AG04450 (cell line): ENCODE measurements around the gene NT5C2. TPM values are rescaled to one million over a fixed set of nuclear protein-coding genes. Genes with fewer than 3 reads are reported as not detected.
"Not testable (repeated sequence)": the region's sequence is repeated elsewhere in the genome, so short reads cannot be mapped to it uniquely, and the experiment has no call there.

Experiments used
- CTCF ChIA-PET: fragments of 300-600, 350-600 bp; formaldehyde crosslinking; extraction: SDS; loops from one replicate; lab custom pipeline; 2022; ENCODE audit warnings: antibody characterized with exemption, inconsistent platforms; lab: Charles Lee
- POLR2A ChIA-PET: fragments of 350-600 bp; formaldehyde crosslinking; extraction: SDS; loops from one replicate; lab custom pipeline; 2021; ENCODE audit warnings: antibody characterized with exemption, inconsistent platforms; lab: Yijun Ruan, JAX
- DNase-seq: peaks from one replicate; pipeline ENCODE4 v3.0.0-alpha.2; 2011; ENCODE audit warnings: low read depth, low spot score
- H3K27ac ChIP-seq: one replicate; pipeline ENCODE4 v1.5.1; 2012; ENCODE audit warnings: low read depth, low read length, control low read depth
- H3K27me3 ChIP-seq: one replicate; pipeline ENCODE4 v1.6.0; 2012; ENCODE audit warnings: low read length; ENCODE audit not compliant: control insufficient read depth, insufficient read depth
- H3K4me3 ChIP-seq: 2 replicates; pipeline ENCODE4 v1.5.1; 2011; ENCODE audit warnings: mild to moderate bottlenecking, low read depth, low read length, control low read depth
- H3K9me3 ChIP-seq: 2 replicates; pipeline ENCODE4 v1.5.1; 2012; ENCODE audit warnings: low read length; ENCODE audit not compliant: control insufficient read depth, insufficient read depth
- polyA plus RNA-seq: library from polyadenylated mRNA; depleted of rRNA; stranded (reverse); fragments of >200 nt; gene quantifications from 2 replicates; pipeline ENCODE4 v1.2.3, GENCODE V29; 2011
- TF ChIP-seq, protein P1 (sequence below): IDR thresholded peaks from 2 replicates; pipeline ENCODE4 v1.5.1; 2011; ENCODE audit warnings: low read depth, low read length, control low read depth, inconsistent platforms

NT5C2 gene
- polyA plus RNA-seq, 1 experiment = 117 TPM

DNA sequence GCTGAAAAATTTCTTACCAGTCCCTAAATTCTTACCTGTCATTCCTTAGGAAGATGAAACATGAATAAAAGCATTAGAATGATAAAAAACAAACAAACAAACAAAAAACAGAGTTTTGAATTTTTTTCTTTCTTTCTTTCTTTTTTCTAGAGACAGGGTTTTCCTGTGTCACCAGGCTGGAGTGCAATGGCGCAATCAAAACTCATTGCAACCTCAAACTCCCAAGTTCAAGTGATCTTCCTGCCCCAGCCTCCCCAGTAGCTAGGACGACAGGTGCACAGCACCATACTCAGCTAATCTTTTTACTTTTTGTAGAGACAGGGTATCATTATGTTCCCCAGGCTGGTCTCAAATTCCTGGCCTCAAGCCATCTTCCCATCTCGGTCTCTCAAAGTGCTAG is 26.5 kb downstream of the NT5C2 start:
- no peaks in the 10 kb centered on the region for H3K27me3 ChIP-seq
- H3K27ac ChIP-seq = no peak overlapping the region
- CTCF ChIA-PET = interaction anchor here (2.7 kb wide), 1 partner anchor 78 kb away, joined by 15 read pairs; no protein-coding TSS in a partner anchor
- TF ChIP-seq, protein P1, sequence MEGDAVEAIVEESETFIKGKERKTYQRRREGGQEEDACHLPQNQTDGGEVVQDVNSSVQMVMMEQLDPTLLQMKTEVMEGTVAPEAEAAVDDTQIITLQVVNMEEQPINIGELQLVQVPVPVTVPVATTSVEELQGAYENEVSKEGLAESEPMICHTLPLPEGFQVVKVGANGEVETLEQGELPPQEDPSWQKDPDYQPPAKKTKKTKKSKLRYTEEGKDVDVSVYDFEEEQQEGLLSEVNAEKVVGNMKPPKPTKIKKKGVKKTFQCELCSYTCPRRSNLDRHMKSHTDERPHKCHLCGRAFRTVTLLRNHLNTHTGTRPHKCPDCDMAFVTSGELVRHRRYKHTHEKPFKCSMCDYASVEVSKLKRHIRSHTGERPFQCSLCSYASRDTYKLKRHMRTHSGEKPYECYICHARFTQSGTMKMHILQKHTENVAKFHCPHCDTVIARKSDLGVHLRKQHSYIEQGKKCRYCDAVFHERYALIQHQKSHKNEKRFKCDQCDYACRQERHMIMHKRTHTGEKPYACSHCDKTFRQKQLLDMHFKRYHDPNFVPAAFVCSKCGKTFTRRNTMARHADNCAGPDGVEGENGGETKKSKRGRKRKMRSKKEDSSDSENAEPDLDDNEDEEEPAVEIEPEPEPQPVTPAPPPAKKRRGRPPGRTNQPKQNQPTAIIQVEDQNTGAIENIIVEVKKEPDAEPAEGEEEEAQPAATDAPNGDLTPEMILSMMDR = no peak
- no peak for DNase-seq
- H3K9me3 ChIP-seq = no peaks in the 10 kb centered on the region
- no peak overlapping the region for H3K4me3 ChIP-seq
- POLR2A ChIA-PET = interaction anchor here (0.5 kb wide), 1 partner anchor 23 kb away, joined by 4 read pairs; no protein-coding TSS in a partner anchor

DNA sequence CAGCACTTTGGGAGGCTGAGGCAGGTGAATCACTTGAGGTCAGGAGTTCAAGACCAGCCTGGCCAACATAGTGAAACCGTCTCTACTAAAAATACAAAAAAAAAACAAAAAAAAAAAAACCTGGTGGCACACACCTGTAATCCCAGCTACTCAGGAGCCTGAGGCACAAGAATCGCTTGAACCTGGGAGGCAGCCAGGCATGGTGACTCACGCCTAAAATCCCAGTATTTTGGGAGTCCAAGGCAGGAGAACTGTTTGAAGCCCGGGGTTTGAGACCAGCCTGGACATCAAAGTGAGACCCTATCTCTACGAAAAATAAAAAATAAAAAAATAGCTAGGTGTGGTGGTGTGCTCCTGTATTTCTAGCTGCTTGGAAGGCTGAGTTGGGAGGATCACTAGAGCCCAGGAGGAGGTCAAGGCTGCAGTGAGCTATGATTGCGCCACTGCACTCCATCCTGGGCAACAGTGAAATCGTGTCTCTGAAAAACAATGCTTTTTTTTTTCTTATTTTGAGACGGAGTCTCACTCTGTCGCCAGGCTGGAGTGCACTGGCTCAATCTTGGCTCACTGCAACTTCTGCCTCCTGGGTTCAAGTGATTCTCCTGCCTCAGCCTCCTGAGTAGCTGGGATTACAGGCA is 29.2 kb downstream of the NT5C2 start:
- H3K4me3 ChIP-seq, POLR2A ChIA-PET, H3K9me3 ChIP-seq, DNase-seq, H3K27ac ChIP-seq, H3K27me3 ChIP-seq: not testable (repeated sequence)
- CTCF ChIA-PET = interaction anchor here (1.4 kb wide), 1 partner anchor 81 kb away, joined by 9 read pairs; no protein-coding TSS in a partner anchor

DNA sequence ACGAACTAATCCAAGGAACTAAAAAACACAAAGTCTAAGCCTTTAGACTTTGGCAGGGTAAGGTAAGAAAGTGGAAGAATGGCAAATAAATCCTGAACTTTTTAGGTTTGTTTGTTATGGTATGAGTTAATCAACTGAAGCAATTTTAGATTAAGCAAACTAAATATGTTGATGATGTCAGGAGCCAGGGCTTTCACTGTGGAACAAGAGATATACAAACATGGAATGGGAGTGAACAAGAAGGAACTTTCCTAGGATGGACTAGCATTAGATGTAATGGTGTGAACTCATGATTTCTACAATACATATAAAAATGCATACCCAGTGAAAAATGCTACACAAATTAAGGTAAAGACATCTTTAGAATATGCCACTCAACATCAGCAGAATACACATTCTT is 35.8 kb downstream of the NT5C2 start:
- H3K27ac ChIP-seq = no peak overlapping the region
- H3K9me3 ChIP-seq = no peaks in the 10 kb centered on the region
- TF ChIP-seq, protein P1 = no peak
- no peaks in the 10 kb centered on the region for H3K27me3 ChIP-seq
- ChIA-PET POLR2A (no interaction called here), CTCF (no interaction called here)
- H3K4me3 ChIP-seq = no peak overlapping the region
- DNase-seq = no peak

DNA sequence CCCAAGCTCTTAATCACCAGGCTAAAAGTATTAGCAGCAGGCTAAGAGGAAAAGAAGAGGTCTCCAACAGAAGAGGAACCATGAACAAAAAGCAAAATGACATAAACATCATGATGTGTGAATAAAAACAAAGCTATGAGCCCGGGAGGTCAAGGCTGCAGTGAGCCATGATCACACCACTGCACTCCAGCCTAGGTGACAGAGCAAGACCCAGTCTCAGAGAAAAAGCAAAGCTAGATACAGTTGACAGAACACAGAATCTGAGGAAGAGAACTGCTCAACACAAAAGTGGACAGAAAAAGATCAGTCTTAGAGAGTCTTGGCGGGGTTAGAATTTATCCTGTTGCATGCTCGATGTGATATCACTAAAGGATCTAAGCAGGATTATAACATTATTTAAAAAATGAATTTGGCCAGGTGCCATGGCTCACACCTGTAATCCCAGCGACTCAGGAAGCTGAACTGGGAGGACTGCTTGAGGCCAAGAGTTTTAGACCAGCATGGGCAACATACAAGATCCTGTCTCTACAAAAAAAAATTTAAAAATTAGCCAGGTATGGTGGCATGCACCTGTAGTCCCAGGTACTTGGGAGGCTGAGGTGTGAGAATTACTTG is 37.5 kb downstream of the NT5C2 start:
- H3K4me3 ChIP-seq = no peak overlapping the region
- TF ChIP-seq, protein P1 = no peak
- no peaks in the 10 kb centered on the region for H3K9me3 ChIP-seq
- no peak overlapping the region for H3K27ac ChIP-seq
- DNase-seq = no peak
- ChIA-PET POLR2A (interaction anchor here (2.9 kb wide), 1 partner anchor 37 kb away, joined by 12 read pairs; the partner anchor contains the start of gene NT5C2), CTCF (interaction anchor here (0.9 to 3.7 kb wide), 5 partner anchors 15 to 238 kb away, joined by 3 to 27 read pairs (median 3); partner anchors contain the start of gene CNNM2)
- H3K27me3 ChIP-seq = no peaks in the 10 kb centered on the region

DNA sequence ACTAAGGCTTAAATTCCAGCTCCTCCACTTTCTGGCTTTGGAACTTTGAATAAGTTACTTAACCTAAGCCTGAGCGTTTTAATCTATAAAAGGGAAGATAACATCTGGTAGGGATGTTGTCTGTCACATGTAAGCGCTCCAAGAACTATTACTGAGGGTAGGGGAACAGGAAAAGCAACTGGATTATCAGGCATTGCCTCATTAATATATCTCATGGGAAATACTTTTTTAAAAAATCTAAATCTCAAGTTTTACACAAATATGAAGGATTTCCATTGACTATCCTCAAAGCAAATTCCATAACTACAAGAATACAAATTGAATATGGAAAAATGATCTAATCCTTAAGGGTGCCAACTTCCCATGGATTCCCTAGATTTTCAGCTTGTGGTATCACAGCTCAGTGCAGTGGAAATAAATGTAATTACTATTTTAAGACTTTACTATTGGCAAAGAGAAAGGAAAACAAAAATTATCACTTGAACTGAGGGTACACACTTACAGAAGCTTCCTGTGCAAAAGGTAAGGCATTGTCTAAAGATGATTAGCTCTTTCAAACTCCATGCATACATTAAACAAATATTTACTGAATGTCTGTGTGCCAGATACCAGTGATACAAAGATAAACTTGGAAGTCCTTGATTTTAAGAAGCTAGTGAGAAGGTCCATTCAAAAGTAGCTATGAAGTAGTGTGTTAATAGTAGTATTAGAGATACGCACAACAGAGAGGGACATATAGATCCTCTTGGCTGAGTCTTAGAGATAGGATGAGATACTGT is 38.4 kb downstream of the NT5C2 start:
- DNase-seq = no peak
- H3K27ac ChIP-seq = no peak overlapping the region
- CTCF ChIA-PET = interaction anchor here (0.9 to 3.7 kb wide), 5 partner anchors 15 to 237 kb away, joined by 3 to 27 read pairs (median 3); partner anchors contain the start of gene CNNM2
- no peak overlapping the region for H3K4me3 ChIP-seq
- H3K27me3 ChIP-seq = no peaks in the 10 kb centered on the region
- no peaks in the 10 kb centered on the region for H3K9me3 ChIP-seq
- TF ChIP-seq, protein P1 = no peak
- POLR2A ChIA-PET = interaction anchor here (0.7 to 2.9 kb wide), 3 partner anchors 38 to 89 kb away, joined by 5 to 12 read pairs (median 8); partner anchors contain the start of gene NT5C2
